Measurements from ENCODE around the gene PPP1R7. TPM values are rescaled to one million over a fixed set of nuclear protein-coding genes. Genes with fewer than 3 reads are reported as not detected.

Gene PPP1R7
- polyA plus RNA-seq, 1 of the 3 experiments (the other 2 are of a cell fraction) = 56.9 TPM

GRCh38 chr2:241161646-241162281 is 11.5 kb downstream of the PPP1R7 start:
- Histone ChIP-seq H4K20me1 (ENCODE audit: insufficient read depth) (no peaks in the 10 kb centered on the region), H3K4me3 (ENCODE audit: low read depth in 2 of 2, low read length in 1 of 2) (no peak overlapping the region), H3K36me3 (replicated peaks in 1 of 2; ENCODE audit: control insufficient read depth in 1 of 2, insufficient read depth in 2 of 2, low read length in 1 of 2) (peaks cover 3 to 31% of the 10 kb centered on the region in 2 experiments), H3K9me2 (no peaks in the 10 kb centered on the region), H3K27me3 (ENCODE audit: insufficient read depth) (no peaks in the 10 kb centered on the region), H3K4me1 (ENCODE audit: control insufficient read depth in 1 of 2, insufficient read depth in 2 of 2, low read depth in 1 of 2, low read length in 1 of 2) (no peaks in the 10 kb centered on the region), H3K9me3 (no peaks in the 10 kb centered on the region), H3K27ac (ENCODE audit: low read depth in 2 of 2, low read length in 1 of 2) (no peak overlapping the region), H3F3A (replicated peaks; ENCODE audit: insufficient read depth) (no peaks in the 10 kb centered on the region), H3K9ac (no peak overlapping the region), H3K4me2 (no peak overlapping the region), H2AFZ (ENCODE audit: low read depth) (no peak overlapping the region), H3K79me2 (ENCODE audit: insufficient read depth) (no peaks in the 10 kb centered on the region)
- POLR2A ChIA-PET = no interaction called here
- DNase-seq = no peak
- TF ChIP-seq FOSL2 (IDR thresholded peaks at IDR 0.05; ENCODE audit: borderline replicate concordance, low read depth) (0 out of 2 replicates have a peak, but pooled peaks have one; percentile 16), ELF1 (IDR thresholded peaks at IDR 0.05) (no peak)
- CTCF ChIA-PET = no interaction called here
- WGBS (ENCODE audit: low lambda C conversion rate) = 89% methylated on average over 9 of the region's 9 CpGs

GRCh38 chr2:241163601-241164118 is 13.4 kb downstream of the PPP1R7 start:
- DNase-seq = no peak
- H3K4me2 ChIP-seq = no peak overlapping the region

More at GRCh38 chr2:241163601-241164118, 13.4 kb downstream of the PPP1R7 start:
- Histone ChIP-seq H3K36me3 (replicated peaks in 1 of 2; ENCODE audit: control insufficient read depth in 1 of 2, insufficient read depth in 2 of 2, low read length in 1 of 2) (peaks cover 6 to 35% of the 10 kb centered on the region in 2 experiments), H3K9me2 (no peaks in the 10 kb centered on the region), H3K79me2 (ENCODE audit: insufficient read depth) (no peaks in the 10 kb centered on the region), H2AFZ (ENCODE audit: low read depth) (no peak overlapping the region), H3K4me1 (ENCODE audit: control insufficient read depth in 1 of 2, insufficient read depth in 2 of 2, low read depth in 1 of 2, low read length in 1 of 2) (no peaks in the 10 kb centered on the region), H3F3A (replicated peaks; ENCODE audit: insufficient read depth) (no peaks in the 10 kb centered on the region), H3K27ac (ENCODE audit: low read depth in 2 of 2, low read length in 1 of 2) (no peak overlapping the region), H4K20me1 (ENCODE audit: insufficient read depth) (no peaks in the 10 kb centered on the region), H3K9me3 (no peaks in the 10 kb centered on the region), H3K27me3 (ENCODE audit: insufficient read depth) (no peaks in the 10 kb centered on the region), H3K9ac (no peak overlapping the region), H3K4me3 (ENCODE audit: low read depth in 2 of 2, low read length in 1 of 2) (no peak overlapping the region)
- 84% methylated on average over 3 of the region's 3 CpGs for WGBS (ENCODE audit: low lambda C conversion rate)
- ChIA-PET POLR2A (no interaction called here), CTCF (no interaction called here)
- TF ChIP-seq RAD21 (IDR thresholded peaks at IDR 0.05; ENCODE audit: low read length) (no peak), RCOR1 (IDR thresholded peaks at IDR 0.05; ENCODE audit: low read length) (no peak), ZBTB33 (IDR thresholded peaks at IDR 0.05; ENCODE audit: borderline replicate concordance, low read depth) (no peak), SMC3 (IDR thresholded peaks at IDR 0.05; ENCODE audit: low read depth, low read length) (no peak), NFIC (IDR thresholded peaks at IDR 0.05; ENCODE audit: borderline replicate concordance) (no peak), GATA2 (CRISPR knock-in tag; IDR thresholded peaks at IDR 0.05) (no peak), NRF1 (IDR thresholded peaks at IDR 0.05; ENCODE audit: low read depth, low read length) (no peak), SIN3A (IDR thresholded peaks at IDR 0.05; ENCODE audit: borderline replicate concordance, low read depth, low read length) (no peak), TAF1 (IDR thresholded peaks at IDR 0.05; ENCODE audit: borderline replicate concordance, low read depth, low read length) (no peak), IRF3 (IDR thresholded peaks at IDR 0.05; ENCODE audit: low read depth, low read length) (no peak), FOXM1 (IDR thresholded peaks at IDR 0.05; ENCODE audit: low read depth) (no peak), FOXJ3 (CRISPR knock-in tag; IDR thresholded peaks at IDR 0.05) (no peak), CTCF (IDR thresholded peaks at IDR 0.05) (no peak), CHD2 (IDR thresholded peaks at IDR 0.05; ENCODE audit: low read length, partially characterized antibody) (no peak), EZH2phosphoT487 (IDR thresholded peaks at IDR 0.05; ENCODE audit: borderline replicate concordance, low read depth) (no peak), TEAD4 (IDR thresholded peaks at IDR 0.05; ENCODE audit: borderline replicate concordance, insufficient read depth) (no peak), REST (IDR thresholded peaks at IDR 0.05; ENCODE audit: low read depth, low read length) (no peak)
